ENCODE results near the gene LARP6. TPM values are rescaled to one million over a fixed set of nuclear protein-coding genes. Genes with fewer than 3 reads are reported as not detected.

The LARP6 gene
- total and polyA plus RNA-seq, 8 donors: 7.7 to 17.8 (median 13.8) TPM

Other genes with a start within 250 kb of the LARP6 start
- 10 to 100 TPM; 43.2 to 45.2 TPM for gene UACA, start 90.6 kb downstream of the LARP6 start, total RNA-seq
- 100 to 1,000 TPM in 5 of 6 donors, 10 to 100 TPM in 1; 85.3 to 133 (median 126) TPM for gene UACA, start 90.6 kb downstream of the LARP6 start, polyA plus RNA-seq (ENCODE audit: insufficient read length in 6 of 6)
- 1 to 10 TPM; 1.8 to 2.2 TPM for gene THAP10, start 38.3 kb upstream of the LARP6 start, total RNA-seq
- gene THAP10, start 38.3 kb upstream of the LARP6 start, polyA plus RNA-seq (ENCODE audit: insufficient read length in 6 of 6): 1 to 10 TPM; 5.3 to 7.6 (median 6.2) TPM
- gene LRRC49, start 38.7 kb upstream of the LARP6 start, total RNA-seq: 1 to 10 TPM; 4.2 to 5.1 TPM
- 10 to 100 TPM; 17.5 to 24.1 (median 20.0) TPM for gene LRRC49, start 38.7 kb upstream of the LARP6 start, polyA plus RNA-seq (ENCODE audit: insufficient read length in 6 of 6)